A549 (cell line): ENCODE measurements around the gene RNF39. TPM values are rescaled to one million over a fixed set of nuclear protein-coding genes. Genes with fewer than 3 reads are reported as not detected.

Experiments used
- ATAC-seq, 2 experiments: fragments of 200-7000 bp in 1 of 2; fragments of >200 bp in 1 of 2; cut with Nextera tagmentation in 1 of 2; cut with Tn5 transposase in 1 of 2; 3 replicates each; pipeline versions ENCODE4 v1.8.0 to v1.9.1; 2018 to 2020; ENCODE audit warnings: mild to moderate bottlenecking in 1 of 2, moderate library complexity in 1 of 2
- CTCF ChIA-PET: fragments of 300-600 bp; sonication (Branson Sonifier 250); formaldehyde crosslinking; extraction: SDS; loops from one replicate; lab custom pipeline; 2021; ENCODE audit warnings: antibody characterized with exemption, inconsistent platforms; lab: Yijun Ruan, JAX
- POLR2A ChIA-PET: fragments of 350-600 bp; formaldehyde crosslinking; extraction: SDS; loops from one replicate; lab custom pipeline; 2021; ENCODE audit warnings: antibody characterized with exemption, inconsistent platforms; lab: Yijun Ruan, JAX
- DNase-seq, 2 experiments: peaks; one replicate each; pipeline versions ENCODE4 v3.0.0 to v3.0.0-alpha.2; 2011 to 2016; ENCODE audit warnings: low read depth in 1 of 2, low spot score in 1 of 2
- FAIRE-seq: peaks from 2 replicates; lab custom pipeline; 2011; peaks lifted over from hg19 to GRCh38; lab: Jason Lieb, UNC
- H3K27ac ChIP-seq, 2 experiments: fragments of >200 bp; sonication (Bioruptor Twin); formaldehyde crosslinking; 3 replicates each; pipeline ENCODE4 v1.5.1; 2016 to 2017
- H3K4me1 ChIP-seq: fragments of >200 bp; sonication (Bioruptor Twin); formaldehyde crosslinking; 3 replicates; pipeline ENCODE4 v1.6.1; 2016
- H3K4me2 ChIP-seq: fragments of >200 bp; sonication (Bioruptor Twin); formaldehyde crosslinking; 3 replicates; pipeline ENCODE4 v1.6.1; 2016
- H3K4me3 ChIP-seq: fragments of >200 bp; sonication (Bioruptor Twin); formaldehyde crosslinking; 3 replicates; pipeline ENCODE4 v1.5.1; 2016
- H3K9me3 ChIP-seq: fragments of >200 bp; sonication (Bioruptor Twin); formaldehyde crosslinking; 3 replicates; pipeline ENCODE4 v1.6.1; 2016
- CBX8 ChIP-seq: fragments of 200-600 bp; sonication (generic); IDR thresholded peaks from 2 replicates; pipeline ENCODE4 v1.6.1; 2016
- CHD4 ChIP-seq: fragments of 200-600 bp; sonication (generic); IDR thresholded peaks from 2 replicates; pipeline ENCODE4 v1.6.1; 2016; ENCODE audit warnings: antibody characterized with exemption, mild to moderate bottlenecking, borderline replicate concordance
- EHMT2 ChIP-seq: fragments of 200-600 bp; sonication (generic); IDR thresholded peaks from 2 replicates; pipeline ENCODE4 v1.6.1; 2016; ENCODE audit warnings: antibody characterized with exemption, low read depth, mild to moderate bottlenecking, moderate library complexity
- FOSB ChIP-seq: fragments of 250-450 bp; sonication (Bioruptor Pico); IDR thresholded peaks from 2 replicates; pipeline ENCODE4 v1.5.0; 2020; ENCODE audit warnings: mild to moderate bottlenecking, moderate library complexity
- FOXS1 ChIP-seq: fragments of 250-450 bp; sonication (Bioruptor Pico); IDR thresholded peaks from 2 replicates; pipeline ENCODE4 v1.5.0; 2020; ENCODE audit warnings: mild to moderate bottlenecking, moderate library complexity
- HOXA7 ChIP-seq: fragments of 250-450 bp; sonication (Bioruptor Pico); IDR thresholded peaks from 2 replicates; pipeline ENCODE4 v1.5.0; 2020; ENCODE audit warnings: mild to moderate bottlenecking, moderate library complexity
- HOXB13 ChIP-seq: fragments of 250-450 bp; sonication (Bioruptor Pico); IDR thresholded peaks from 2 replicates; pipeline ENCODE4 v1.5.0; 2020; ENCODE audit warnings: low read depth, mild to moderate bottlenecking, moderate library complexity
- JUN ChIP-seq, 2 experiments: fragments of >200 bp; sonication (Bioruptor Twin); formaldehyde crosslinking; IDR thresholded peaks; 2 replicates in 1 of 2; 3 replicates in 1 of 2; pipeline ENCODE4 v1.6.1; 2016 to 2017
- NR3C1 ChIP-seq: fragments of >200 bp; sonication (Bioruptor Twin); formaldehyde crosslinking; IDR thresholded peaks from 3 replicates; pipeline ENCODE4 v1.6.1; 2017
- ZNF302 ChIP-seq: fragments of 250-450 bp; sonication (Bioruptor Pico); IDR thresholded peaks from 2 replicates; pipeline ENCODE4 v1.9.0; 2021; ENCODE audit warnings: inconsistent platforms, mild to moderate bottlenecking, moderate library complexity
- WGBS: methylation state at CpG from one replicate; pipeline ENCODE4 v1.1.6; 2017; ENCODE audit errors: missing lambda C conversion rate; 5-methylcytosine and 5-hydroxymethylcytosine counted together
- polyA plus RNA-seq, 4 experiments: library from polyadenylated mRNA; depleted of rRNA in 3 of 4; stranded (reverse); fragments of >200 nt; fragmentation: RNase III in 1 of 4; extraction: RNeasy Plus Mini Kit Qiagen cat#74134 plus additional on column Dnase treatment in 1 of 4; gene quantifications; 2 replicates in 3 of 4; 3 replicates in 1 of 4; pipeline ENCODE4 v1.2.3, GENCODE V29; 2011 to 2017
- TF ChIP-seq, protein P1 (sequence below): fragments of >200 bp; sonication (Bioruptor Twin); formaldehyde crosslinking; IDR thresholded peaks from 3 replicates; pipeline ENCODE4 v1.5.1; 2016
- TF ChIP-seq, protein P2 (sequence below): fragments of 200-600 bp; sonication (generic); IDR thresholded peaks from 2 replicates; pipeline ENCODE4 v1.6.1; 2016; ENCODE audit warnings: antibody characterized with exemption, mild to moderate bottlenecking, moderate library complexity
- TF ChIP-seq, protein P3 (sequence below): fragments of >200 bp; sonication (Bioruptor Twin); formaldehyde crosslinking; IDR thresholded peaks from 2 replicates; pipeline ENCODE4 v1.6.1; 2016
- TF ChIP-seq, protein P4 (sequence below): fragments of >200 bp; sonication (Bioruptor Twin); formaldehyde crosslinking; IDR thresholded peaks from 3 replicates; pipeline ENCODE4 v1.6.1; 2016
- TF ChIP-seq, protein P5 (sequence below): IDR thresholded peaks from 2 replicates; pipeline ENCODE4 v1.6.1; 2012
- TF ChIP-seq, protein P6 (sequence below): fragments of 450-650 bp; IDR thresholded peaks from 2 replicates; pipeline ENCODE4 v1.6.1; 2014; ENCODE audit warnings: antibody characterized with exemption

RNF39 gene
- polyA plus RNA-seq, 2 of the 4 experiments (the other 2 are of a cell fraction): not detected

DNA sequence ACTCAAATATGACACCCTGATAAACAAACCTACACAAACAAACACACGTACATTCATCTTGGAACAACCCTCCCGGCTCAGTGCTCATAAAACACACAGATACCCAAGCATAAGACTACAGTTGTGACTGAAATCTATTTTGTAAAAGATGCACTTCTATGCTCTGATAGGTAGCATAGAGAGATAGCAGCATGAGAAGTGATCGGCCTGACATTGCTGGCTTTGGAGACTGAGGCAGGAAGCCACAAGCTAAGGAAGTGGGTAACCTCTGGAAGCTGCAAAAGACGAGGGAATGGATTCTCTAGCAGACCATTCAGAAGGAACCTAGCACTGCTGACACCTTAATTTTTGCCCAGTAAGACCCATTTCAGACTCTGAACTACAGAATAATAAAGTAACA lies 1.6 kb upstream of the RNF39 start:
- no peaks in the 10 kb centered on the region for H3K9me3 ChIP-seq
- 42% methylated on average over 4 of the region's 4 CpGs for WGBS
- no peak overlapping the region for H3K4me2 ChIP-seq
- DNase-seq (no peak), FAIRE-seq (no peak), ATAC-seq (no peak)
- no peak overlapping the region for H3K27ac ChIP-seq
- H3K4me3 ChIP-seq: no peak overlapping the region
- CTCF ChIA-PET: interaction anchor here (1.0 to 1.8 kb wide), 6 partner anchors 10 to 94 kb away, joined by 3 to 6 read pairs (median 3); no protein-coding TSS in a partner anchor
- POLR2A ChIA-PET: interaction anchor here (2.0 kb wide), 1 partner anchor 11 kb away, joined by 6 read pairs; the partner anchor contains the start of gene PPP1R11
- TF ChIP-seq JUN (IDR thresholded peaks at IDR 0.05): no peak
- peaks cover 8% of the 10 kb centered on the region; the same call in 1 of the 3 replicates for H3K4me1 ChIP-seq

DNA sequence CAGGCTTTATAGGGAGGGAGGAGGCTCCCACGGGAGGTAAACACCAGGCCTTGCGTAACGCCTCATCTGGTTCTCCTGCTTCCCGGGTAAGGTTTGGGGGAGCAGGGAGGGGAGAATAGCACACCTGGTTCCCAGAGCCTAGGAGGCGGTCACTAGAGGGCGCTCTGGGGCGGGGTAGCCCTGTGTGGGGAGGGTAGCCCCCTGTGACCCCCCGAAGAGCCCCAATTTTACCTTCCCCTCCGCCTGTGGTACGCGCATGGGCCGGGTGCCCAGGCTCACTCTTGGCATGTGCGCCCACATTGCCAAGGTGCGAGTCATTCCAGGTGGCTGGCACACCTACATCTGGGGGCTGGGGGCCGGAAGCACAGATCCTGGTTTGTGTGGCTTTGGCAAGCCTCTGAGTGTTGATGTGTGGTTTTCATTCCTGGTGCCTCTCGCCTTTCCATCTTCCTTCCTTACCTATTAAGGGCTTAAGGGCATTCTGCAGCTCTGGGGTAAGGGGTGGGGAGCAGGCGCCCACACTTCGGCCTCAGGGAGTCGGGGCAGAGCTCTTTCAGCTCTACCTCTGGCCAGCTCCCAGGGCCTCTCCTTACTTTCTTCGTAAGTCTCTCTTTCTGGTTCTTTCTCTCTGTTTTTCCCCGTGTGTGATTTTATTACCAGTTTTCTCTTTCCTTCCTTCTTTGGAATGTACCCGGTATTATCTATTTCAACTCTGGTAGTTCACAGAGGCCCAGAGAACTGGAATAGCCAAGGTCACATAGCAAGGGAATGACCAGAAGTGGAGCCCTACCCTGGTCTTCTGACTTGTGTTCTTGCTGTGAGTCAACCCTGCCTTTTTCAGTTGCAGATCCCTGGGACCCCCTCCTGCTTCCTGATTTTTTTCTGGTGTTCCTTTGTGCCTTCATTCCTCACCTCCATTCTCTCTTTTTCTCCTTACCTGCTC lies 492 bp upstream of the RNF39 start:
- H3K4me3 ChIP-seq: peak overlapping the region; percentile 27; the same call in 1 of the 3 replicates
- ChIA-PET POLR2A (no interaction called here), CTCF (interaction anchor here (1.0 to 1.8 kb wide), 6 partner anchors 11 to 56 kb away, joined by 3 to 6 read pairs (median 3); no protein-coding TSS in a partner anchor)
- 60% methylated on average over 15 of the region's 22 CpGs for WGBS
- TF ChIP-seq JUN (IDR thresholded peaks at IDR 0.05): no peak
- no peak for TF ChIP-seq HOXB13
- TF ChIP-seq, protein P1, sequence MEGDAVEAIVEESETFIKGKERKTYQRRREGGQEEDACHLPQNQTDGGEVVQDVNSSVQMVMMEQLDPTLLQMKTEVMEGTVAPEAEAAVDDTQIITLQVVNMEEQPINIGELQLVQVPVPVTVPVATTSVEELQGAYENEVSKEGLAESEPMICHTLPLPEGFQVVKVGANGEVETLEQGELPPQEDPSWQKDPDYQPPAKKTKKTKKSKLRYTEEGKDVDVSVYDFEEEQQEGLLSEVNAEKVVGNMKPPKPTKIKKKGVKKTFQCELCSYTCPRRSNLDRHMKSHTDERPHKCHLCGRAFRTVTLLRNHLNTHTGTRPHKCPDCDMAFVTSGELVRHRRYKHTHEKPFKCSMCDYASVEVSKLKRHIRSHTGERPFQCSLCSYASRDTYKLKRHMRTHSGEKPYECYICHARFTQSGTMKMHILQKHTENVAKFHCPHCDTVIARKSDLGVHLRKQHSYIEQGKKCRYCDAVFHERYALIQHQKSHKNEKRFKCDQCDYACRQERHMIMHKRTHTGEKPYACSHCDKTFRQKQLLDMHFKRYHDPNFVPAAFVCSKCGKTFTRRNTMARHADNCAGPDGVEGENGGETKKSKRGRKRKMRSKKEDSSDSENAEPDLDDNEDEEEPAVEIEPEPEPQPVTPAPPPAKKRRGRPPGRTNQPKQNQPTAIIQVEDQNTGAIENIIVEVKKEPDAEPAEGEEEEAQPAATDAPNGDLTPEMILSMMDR: peak; percentile 28; the same call in 1 of the 3 replicates
- no peak for TF ChIP-seq FOXS1
- no peak for TF ChIP-seq EHMT2
- TF ChIP-seq, all 56 proteins: peak for 1
- FAIRE-seq: no peak
- Histone ChIP-seq H3K27ac (no peak overlapping the region), H3K4me2 (peak overlapping the region; percentile 63), H3K9me3 (no peaks in the 10 kb centered on the region), H3K4me1 (peaks cover 8% of the 10 kb centered on the region; the same call in 1 of the 3 replicates)
- DNase-seq: no peak
- peak in 1 of 2 experiments; percentile 65; a peak in 3 of 6 replicates for ATAC-seq

DNA sequence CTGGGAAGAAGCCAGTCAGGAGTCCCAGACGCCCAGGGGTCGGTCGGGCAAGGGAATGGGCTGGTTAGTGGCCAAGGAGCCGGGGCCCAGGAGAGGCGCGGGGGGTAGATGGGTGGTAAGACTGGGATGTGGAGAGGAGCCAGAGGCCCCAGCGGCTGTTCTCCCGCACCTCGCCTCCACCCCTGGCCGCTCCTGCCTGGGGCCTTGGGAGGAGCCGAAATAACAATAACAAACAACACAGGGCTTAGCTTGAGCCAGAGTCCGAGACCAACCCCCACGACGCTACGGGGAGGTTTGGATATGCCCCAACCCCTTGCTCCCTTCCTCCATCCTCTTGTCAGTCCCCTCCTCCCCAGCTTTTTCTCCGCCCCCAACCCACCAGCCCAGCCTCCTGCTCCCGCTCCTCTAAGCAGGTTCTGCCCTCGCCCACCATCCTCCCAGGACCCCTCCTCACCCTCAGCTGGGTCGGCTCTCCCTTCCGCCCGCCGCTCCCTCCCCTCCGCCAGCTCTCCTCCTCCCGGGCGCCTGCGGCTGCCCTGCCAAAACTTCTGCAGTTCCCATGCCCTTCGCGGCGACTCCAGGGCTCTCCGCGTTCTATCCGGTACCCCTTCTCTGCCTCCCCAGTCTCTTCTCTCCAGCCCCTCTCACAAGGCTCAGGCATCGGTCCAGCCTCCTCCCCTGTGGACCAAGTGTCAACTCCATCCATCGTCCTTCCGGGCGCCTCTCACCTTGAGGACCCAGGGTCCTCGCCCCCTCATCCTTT lies 1.1 kb downstream of the RNF39 start:
- FAIRE-seq: no peak
- peak overlapping the region; percentile 63 for H3K4me2 ChIP-seq
- no peaks in the 10 kb centered on the region for H3K9me3 ChIP-seq
- peaks cover 8% of the 10 kb centered on the region; the same call in 1 of the 3 replicates for H3K4me1 ChIP-seq
- CTCF ChIA-PET: interaction anchor here (0.6 to 1.4 kb wide), 5 partner anchors 13 to 51 kb away, joined by 3 read pairs; partner anchors contain the start of gene POLR1H
- no peak overlapping the region for H3K27ac ChIP-seq
- no peak overlapping the region; the same call in 2 of the 3 replicates for H3K4me3 ChIP-seq
- POLR2A ChIA-PET: no interaction called here
- no peak for DNase-seq
- WGBS: 90% methylated on average over 37 of the region's 37 CpGs
- no peak for ATAC-seq
- TF ChIP-seq, protein P2, sequence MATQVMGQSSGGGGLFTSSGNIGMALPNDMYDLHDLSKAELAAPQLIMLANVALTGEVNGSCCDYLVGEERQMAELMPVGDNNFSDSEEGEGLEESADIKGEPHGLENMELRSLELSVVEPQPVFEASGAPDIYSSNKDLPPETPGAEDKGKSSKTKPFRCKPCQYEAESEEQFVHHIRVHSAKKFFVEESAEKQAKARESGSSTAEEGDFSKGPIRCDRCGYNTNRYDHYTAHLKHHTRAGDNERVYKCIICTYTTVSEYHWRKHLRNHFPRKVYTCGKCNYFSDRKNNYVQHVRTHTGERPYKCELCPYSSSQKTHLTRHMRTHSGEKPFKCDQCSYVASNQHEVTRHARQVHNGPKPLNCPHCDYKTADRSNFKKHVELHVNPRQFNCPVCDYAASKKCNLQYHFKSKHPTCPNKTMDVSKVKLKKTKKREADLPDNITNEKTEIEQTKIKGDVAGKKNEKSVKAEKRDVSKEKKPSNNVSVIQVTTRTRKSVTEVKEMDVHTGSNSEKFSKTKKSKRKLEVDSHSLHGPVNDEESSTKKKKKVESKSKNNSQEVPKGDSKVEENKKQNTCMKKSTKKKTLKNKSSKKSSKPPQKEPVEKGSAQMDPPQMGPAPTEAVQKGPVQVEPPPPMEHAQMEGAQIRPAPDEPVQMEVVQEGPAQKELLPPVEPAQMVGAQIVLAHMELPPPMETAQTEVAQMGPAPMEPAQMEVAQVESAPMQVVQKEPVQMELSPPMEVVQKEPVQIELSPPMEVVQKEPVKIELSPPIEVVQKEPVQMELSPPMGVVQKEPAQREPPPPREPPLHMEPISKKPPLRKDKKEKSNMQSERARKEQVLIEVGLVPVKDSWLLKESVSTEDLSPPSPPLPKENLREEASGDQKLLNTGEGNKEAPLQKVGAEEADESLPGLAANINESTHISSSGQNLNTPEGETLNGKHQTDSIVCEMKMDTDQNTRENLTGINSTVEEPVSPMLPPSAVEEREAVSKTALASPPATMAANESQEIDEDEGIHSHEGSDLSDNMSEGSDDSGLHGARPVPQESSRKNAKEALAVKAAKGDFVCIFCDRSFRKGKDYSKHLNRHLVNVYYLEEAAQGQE: no peak
- no peak for TF ChIP-seq CBX8
- TF ChIP-seq ZNF302 (CRISPR knock-in tag): no peak
- TF ChIP-seq, protein P3, sequence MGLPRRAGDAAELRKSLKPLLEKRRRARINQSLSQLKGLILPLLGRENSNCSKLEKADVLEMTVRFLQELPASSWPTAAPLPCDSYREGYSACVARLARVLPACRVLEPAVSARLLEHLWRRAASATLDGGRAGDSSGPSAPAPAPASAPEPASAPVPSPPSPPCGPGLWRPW: no peak
- TF ChIP-seq, protein P4, sequence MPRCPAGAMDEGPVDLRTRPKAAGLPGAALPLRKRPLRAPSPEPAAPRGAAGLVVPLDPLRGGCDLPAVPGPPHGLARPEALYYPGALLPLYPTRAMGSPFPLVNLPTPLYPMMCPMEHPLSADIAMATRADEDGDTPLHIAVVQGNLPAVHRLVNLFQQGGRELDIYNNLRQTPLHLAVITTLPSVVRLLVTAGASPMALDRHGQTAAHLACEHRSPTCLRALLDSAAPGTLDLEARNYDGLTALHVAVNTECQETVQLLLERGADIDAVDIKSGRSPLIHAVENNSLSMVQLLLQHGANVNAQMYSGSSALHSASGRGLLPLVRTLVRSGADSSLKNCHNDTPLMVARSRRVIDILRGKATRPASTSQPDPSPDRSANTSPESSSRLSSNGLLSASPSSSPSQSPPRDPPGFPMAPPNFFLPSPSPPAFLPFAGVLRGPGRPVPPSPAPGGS: no peak
- TF ChIP-seq EHMT2: no peak
- TF ChIP-seq, protein P1: no peak
- TF ChIP-seq, protein P5, sequence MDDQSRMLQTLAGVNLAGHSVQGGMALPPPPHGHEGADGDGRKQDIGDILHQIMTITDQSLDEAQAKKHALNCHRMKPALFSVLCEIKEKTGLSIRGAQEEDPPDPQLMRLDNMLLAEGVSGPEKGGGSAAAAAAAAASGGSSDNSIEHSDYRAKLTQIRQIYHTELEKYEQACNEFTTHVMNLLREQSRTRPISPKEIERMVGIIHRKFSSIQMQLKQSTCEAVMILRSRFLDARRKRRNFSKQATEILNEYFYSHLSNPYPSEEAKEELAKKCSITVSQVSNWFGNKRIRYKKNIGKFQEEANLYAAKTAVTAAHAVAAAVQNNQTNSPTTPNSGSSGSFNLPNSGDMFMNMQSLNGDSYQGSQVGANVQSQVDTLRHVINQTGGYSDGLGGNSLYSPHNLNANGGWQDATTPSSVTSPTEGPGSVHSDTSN: no peak
- TF ChIP-seq HOXA7 (CRISPR knock-in tag): no peak
- no peak for TF ChIP-seq CHD4
- TF ChIP-seq, protein P6, sequence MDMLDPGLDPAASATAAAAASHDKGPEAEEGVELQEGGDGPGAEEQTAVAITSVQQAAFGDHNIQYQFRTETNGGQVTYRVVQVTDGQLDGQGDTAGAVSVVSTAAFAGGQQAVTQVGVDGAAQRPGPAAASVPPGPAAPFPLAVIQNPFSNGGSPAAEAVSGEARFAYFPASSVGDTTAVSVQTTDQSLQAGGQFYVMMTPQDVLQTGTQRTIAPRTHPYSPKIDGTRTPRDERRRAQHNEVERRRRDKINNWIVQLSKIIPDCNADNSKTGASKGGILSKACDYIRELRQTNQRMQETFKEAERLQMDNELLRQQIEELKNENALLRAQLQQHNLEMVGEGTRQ: no peak
- no peak for TF ChIP-seq NR3C1
- no peak for TF ChIP-seq FOSB (CRISPR knock-in tag)
